Left renal cortex interstitium (tissue), 4 donors: Measurements from ENCODE around the gene OR2AE1. TPM values are rescaled to one million over a fixed set of nuclear protein-coding genes. Genes with fewer than 3 reads are reported as not detected.
"Not testable (repeated sequence)": the region's sequence is repeated elsewhere in the genome, so short reads cannot be mapped to it uniquely, and the experiment has no call there.

ENCODE experiments used
- DNase-seq, 4 donors: peaks; one replicate each; pipeline ENCODE4 v3.0.0-alpha.2; 2013; ENCODE audit warnings: low read depth in 4 of 4, low spot score in 2 of 4, missing footprints in 1 of 4
- polyA plus RNA-seq, 4 donors: library from polyadenylated mRNA; unstranded; fragments of 120-200 nt; gene quantifications; one replicate each; pipeline ENCODE4 v1.2.1, GENCODE V29; 2013; ENCODE audit not compliant: insufficient read length in 4 of 4

OR2AE1 gene, protein sequence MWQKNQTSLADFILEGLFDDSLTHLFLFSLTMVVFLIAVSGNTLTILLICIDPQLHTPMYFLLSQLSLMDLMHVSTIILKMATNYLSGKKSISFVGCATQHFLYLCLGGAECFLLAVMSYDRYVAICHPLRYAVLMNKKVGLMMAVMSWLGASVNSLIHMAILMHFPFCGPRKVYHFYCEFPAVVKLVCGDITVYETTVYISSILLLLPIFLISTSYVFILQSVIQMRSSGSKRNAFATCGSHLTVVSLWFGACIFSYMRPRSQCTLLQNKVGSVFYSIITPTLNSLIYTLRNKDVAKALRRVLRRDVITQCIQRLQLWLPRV
- polyA plus RNA-seq, result under 1 TPM in 1 of 4 donors, not detected in 3; 0.14 TPM

- no peak for DNase-seq
Observed at GRCh38 chr7:99876933-99877332, at the start of gene OR2AE1. Gene OR2AE1, minus strand, starts transcription at chr7:99877033. Its CDS starts 0 bp downstream, at chr7:99877033.

- DNase-seq, result no peak
Observed at GRCh38 chr7:99926321-99926720, 49.5 kb upstream of the OR2AE1 start.

DNA sequence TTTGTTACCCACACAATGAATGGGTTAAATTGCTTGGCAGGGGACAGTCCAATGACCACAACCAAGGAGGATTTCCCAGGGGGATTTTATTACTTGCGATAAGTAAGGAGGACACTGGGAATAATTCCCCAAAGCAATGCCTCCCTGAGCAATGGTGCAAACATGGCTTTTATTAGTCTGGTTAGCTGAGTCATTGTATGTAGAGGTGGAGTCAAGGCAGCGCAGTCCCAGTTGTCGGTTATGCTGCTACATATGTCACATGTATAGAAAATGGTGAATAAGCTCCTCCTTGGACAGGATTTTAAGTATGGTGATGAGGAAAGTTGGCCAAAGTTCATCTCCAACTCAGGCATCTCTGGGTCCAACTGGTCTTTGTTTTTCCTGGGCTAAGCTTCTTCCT lies 46.4 kb upstream of the OR2AE1 start:
- no peak for DNase-seq

GRCh38 chr7:99920149-99920548 lies 43.3 kb upstream of the OR2AE1 start:
- no peak for DNase-seq

DNA sequence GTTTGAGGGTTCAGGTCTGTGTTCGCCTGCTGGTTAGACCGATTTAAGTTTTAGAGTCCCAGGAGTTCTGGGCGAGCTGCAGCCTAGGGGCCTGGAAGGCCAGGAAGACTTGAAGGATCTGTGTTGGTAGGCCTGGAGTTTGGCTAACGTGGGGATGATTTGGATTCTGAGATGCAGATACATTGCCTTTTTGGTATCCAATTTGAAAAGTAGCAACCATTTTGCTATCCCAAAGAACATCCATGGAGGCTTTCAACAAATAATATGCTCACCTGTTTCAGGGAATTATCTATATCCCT lies 42.9 kb upstream of the OR2AE1 start:
- DNase-seq, result peak in 1 of 4 donors; percentile 27

DNA sequence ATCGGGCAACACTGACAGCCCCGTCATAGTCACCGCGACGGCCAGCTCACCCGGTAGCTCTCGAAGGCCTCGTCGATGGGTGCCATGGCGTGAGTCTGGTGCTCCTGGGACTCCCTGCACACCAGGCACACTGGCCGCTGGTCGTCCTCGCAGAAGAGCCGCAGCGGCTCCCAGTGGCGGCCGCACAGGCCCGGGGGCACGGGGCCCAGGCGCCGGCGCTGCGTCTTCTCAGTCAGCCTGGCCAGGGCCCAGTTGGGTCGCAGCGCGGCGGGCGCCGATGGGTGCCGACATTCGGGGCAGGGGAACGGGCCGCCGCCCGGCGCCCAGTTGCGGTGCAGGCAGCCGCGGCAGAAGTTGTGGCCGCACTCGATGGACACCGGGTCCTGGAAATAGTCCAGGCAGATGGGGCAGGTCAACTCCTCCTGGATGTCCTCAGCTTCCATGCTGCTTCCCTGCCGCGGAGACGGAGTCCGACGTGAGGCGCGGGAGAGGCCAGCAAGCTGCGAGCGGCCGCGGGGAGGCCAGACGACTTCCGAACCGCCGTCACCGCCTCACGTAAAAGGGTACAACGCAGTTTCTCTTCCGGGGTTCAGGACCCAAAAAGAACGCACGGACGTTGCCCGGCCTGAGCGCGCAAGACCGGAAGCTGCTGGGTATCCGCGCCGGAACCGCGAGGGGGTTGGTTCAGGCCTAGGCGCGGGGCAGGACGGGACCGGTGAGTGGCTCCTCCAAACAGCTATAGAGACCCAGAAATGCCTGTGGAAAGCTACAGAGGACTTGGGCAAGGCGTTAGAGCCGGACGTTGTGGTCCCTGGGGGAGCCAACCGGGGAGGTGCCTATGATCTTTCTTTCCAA lies 42.4 kb upstream of the OR2AE1 start, which contains the start of gene TRIM4:
Gene TRIM4, minus strand, starts transcription at position 572 of the 855 bp plus-strand sequence. Its CDS starts 129 bp downstream, at position 443.
- DNase-seq, result peak; percentile 56 to 78 (median 70)

DNA sequence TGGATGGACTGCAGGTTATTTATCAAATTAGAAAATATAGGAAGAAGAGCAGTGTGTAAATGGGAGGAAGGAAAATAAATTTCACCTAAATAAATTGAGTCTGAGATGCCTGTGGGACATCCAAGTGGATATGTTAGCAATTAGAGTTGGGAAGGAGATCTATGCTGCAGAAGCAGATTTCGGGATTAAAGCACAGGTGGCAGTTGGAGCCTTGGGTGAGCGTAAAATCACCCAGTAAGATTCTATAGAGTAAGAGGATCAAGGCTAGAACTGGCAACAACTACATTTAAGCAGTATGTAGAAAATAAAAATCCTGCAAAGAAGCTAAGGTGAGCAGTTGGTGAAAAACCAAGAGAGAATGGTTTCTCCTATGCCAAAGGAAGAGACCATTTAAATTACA lies 34.1 kb upstream of the OR2AE1 start:
- no peak for DNase-seq

- DNase-seq, result no peak
Observed at GRCh38 chr7:99901581-99901980, 24.7 kb upstream of the OR2AE1 start.

DNA sequence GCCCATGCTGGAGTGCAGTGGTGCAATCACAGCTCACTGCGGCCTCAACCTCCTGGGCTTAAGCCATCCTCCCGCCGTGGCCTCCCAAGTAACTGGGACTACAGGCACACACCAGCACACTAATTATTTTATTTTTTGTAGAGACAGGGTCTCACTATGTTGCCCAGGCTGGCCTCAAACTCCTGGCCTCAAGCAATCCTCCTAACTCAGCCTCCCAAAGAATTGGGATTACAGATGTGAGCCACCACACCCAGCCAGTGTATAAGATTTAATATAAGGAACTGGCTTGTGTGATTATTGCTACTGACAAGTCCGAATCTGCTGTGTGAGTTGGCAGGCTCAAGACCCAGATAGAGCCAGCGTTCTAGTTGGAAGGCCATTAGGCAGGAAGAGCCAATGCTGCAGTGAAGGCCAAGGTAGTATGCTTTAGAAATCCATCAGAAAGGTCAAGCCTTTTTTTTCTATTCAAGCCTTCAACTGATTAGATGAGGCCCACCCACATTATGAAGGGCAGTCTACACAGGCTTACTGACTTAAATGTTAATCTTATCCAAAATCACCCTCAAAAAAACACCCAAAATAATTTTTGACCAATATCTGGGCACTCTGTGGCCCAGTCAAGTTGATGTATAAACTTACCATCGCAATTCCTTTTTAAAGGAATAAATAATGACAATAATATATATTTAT lies 23.1 kb upstream of the OR2AE1 start:
- no peak for DNase-seq

DNA sequence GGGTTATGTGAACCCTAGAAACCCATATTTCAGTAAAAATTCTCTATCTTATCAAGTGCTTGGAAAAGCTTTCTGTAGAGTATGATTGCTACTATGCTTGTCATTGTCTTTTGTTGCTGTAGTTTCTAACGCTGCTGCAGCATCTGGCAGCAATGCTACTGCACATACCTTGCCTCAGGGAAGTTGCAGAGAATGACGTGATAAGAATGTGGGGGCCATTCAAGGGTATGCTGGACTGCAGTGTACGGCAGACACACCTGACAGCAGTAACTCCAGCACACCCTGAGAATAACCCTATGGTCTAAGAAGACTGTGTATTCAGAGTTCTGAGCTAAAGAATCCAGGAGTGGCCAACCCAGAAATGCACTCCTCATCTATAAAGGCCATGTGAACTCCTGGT lies 22.0 kb upstream of the OR2AE1 start:
- no peak for DNase-seq

- DNase-seq, result no peak
Observed at GRCh38 chr7:99898023-99898357, 21.2 kb upstream of the OR2AE1 start.

- no peak for DNase-seq
Observed at GRCh38 chr7:99897322-99898022, 20.6 kb upstream of the OR2AE1 start.

DNA sequence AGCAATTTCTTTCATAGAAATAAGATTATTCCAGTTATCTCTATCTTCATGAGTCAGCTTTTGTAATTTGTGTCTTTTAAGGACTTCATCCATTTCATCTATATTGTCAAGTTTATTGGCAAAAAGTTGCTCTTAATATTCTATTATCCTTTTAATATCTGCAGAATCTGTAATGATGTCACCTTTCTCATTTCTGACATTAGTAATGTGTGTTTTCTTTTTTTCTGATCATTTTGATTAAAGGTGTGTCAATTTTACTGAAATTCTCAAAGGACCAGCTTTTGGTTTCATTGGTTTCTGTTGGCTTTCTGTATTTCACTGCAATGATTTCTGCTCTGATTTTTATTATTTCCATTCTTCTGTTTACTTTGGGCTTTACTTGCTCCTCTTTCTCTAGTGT lies 17.9 kb upstream of the OR2AE1 start:
- DNase-seq, result no peak

DNA sequence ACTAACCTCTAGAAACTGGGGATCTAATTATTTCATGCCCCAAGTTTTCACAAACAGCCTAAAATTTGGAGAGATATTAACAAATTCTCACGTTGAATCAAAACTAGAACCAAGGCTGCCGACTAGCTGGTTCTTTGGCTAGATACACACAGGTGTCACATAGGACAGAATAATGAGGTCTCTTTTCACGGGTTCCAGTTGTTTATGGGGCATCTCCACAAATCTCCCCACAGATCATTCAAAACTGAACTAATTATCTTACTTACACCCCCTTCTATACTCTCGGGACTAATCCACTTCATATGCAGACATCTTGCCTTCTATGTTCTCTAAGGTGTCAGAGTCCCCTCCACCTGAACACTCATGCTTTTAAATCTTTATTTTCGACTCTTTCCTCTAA lies 16.4 kb upstream of the OR2AE1 start:
- no peak for DNase-seq

DNA sequence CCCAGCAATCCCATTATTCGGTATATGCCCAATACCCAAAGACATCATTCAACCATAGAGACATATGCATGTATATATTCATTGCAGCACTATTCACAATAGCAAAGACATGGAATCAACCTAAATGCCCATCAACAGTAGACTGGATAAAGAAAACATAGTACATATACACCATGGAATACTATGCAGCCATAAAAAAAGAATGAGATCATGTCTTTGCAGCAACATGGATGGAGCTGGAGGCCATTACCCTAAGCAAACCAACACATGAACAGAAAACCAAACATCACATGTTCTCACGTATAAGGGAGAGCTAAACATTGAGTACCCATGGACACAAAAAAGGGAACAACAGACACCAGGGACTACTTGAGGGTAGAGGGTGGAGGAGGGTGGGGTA lies 13.5 kb upstream of the OR2AE1 start:
- not testable (repeated sequence) for DNase-seq

DNA sequence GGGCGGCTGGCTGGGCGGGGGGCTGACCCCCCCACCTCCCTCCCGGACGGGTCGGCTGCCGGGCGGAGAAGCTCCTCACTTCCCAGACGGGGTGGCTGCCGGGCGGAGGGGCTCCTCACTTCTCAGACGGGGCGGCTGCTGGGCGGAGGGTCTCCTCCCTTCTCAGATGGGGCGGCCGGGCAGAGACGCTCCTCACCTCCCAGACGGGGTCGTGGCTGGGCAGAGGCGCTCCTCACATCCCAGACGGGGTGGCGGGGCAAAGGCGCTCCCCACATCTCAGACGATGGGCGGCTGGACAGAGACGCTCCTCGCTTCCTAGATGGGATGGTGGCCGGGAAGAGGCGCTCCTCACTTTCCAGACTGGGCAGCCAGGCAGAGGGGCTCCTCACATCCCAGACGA lies 11.5 kb upstream of the OR2AE1 start:
- DNase-seq, result not testable (repeated sequence)

DNA sequence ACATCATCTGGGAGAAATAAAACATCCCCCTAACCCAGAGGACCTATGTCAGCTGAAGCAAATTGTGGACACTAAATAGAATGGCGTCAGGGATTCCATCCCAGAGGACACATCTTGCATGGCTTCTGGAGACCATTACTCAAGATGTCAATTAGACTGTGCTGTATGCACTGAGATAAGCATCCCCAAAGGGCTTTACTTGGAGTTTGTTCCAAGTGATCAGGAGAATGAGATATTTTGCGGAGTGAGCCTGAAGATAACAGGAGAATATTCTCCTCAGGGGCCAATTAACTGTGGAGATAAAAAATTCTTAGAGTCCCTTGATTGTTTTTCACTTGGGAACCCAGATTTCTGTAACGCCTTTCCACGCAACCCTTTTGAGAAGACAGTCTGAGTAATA lies 4.5 kb upstream of the OR2AE1 start:
- DNase-seq, result no peak

- no peak for DNase-seq
Observed at GRCh38 chr7:99876491-99876890, 342 bp downstream of the OR2AE1 start.

DNA sequence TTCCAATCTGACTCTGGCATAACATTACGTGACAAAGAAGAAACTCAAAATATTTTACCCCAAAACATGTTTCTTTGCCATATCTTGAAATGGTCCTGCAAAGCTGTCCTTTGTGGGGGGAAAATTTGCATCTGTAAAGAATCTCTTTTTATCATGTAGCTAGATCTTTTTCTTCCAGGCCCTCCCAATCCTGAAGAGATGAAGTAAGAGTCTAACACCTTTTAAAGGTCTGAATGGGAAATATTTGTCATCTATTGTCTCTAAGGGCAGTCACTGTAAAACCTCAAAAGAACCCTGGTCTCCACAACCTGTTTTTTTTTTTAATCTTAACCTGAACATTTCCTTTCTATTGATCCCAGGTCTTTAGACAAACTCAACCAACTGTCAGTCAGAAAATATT lies 8.6 kb downstream of the OR2AE1 start:
- DNase-seq, result no peak

GRCh38 chr7:99867477-99867876 lies 9.4 kb downstream of the OR2AE1 start:
- not testable (repeated sequence) for DNase-seq
